Endothelial cell of umbilical vein (primary cell): ENCODE measurements around the gene NXN. TPM values are rescaled to one million over a fixed set of nuclear protein-coding genes. Genes with fewer than 3 reads are reported as not detected.

Experiments used
- BruUV-seq: library from RNA; stranded (reverse); fragments of 400-500 nt; replicated peaks from 2 replicates; lab custom pipeline; 2021; lab: Mats Ljungman, UMichigan
- CTCF ChIA-PET: fragments of 300-600, 350-600 bp; sonication (Branson Sonifier 250); formaldehyde crosslinking; loops from one replicate; lab custom pipeline; 2021; ENCODE audit warnings: antibody characterized with exemption, inconsistent platforms; lab: Charles Lee
- POLR2A ChIA-PET: fragments of 300-600, 350-600 bp; sonication (Branson Sonifier 250); formaldehyde crosslinking; loops from one replicate; lab custom pipeline; 2021; ENCODE audit warnings: antibody characterized with exemption, inconsistent platforms; lab: Charles Lee
- DNase-seq: peaks from one replicate; pipeline ENCODE4 v3.0.0-alpha.2; 2011; ENCODE audit warnings: low read depth, low spot score
- FAIRE-seq: peaks from 2 replicates; lab custom pipeline; 2011; peaks lifted over from hg19 to GRCh38; lab: Jason Lieb, UNC
- H2AFZ ChIP-seq: 2 replicates; pipeline ENCODE4 v1.6.0; 2012; ENCODE audit warnings: low read depth, low read length, control low read depth, inconsistent platforms
- H3K27ac ChIP-seq: 2 replicates; pipeline ENCODE4 v1.5.1; 2011; ENCODE audit warnings: low read depth, mild to moderate bottlenecking, control low read depth, low read length, moderate library complexity; ENCODE audit not compliant: insufficient read depth
- H3K27me3 ChIP-seq, 2 experiments: 2 replicates each; pipeline versions ENCODE4 v1.6.0 to v1.6.1; 2011; ENCODE audit warnings: low read length in 2 of 2, mixed read lengths in 1 of 2; ENCODE audit not compliant: control insufficient read depth in 2 of 2, insufficient read depth in 2 of 2
- H3K36me3 ChIP-seq, 2 experiments: 2 replicates in 1 of 2; 3 replicates in 1 of 2; pipeline ENCODE4 v1.5.1; 2011; ENCODE audit warnings: low read length in 2 of 2, mild to moderate bottlenecking in 1 of 2, moderate library complexity in 1 of 2; ENCODE audit not compliant: control insufficient read depth in 2 of 2, insufficient read depth in 2 of 2; ENCODE audit errors: extremely low read depth in 1 of 2
- H3K4me1 ChIP-seq: 3 replicates; pipeline ENCODE4 v1.5.1; 2011; ENCODE audit warnings: mild to moderate bottlenecking, low read length; ENCODE audit not compliant: control insufficient read depth, insufficient read depth; ENCODE audit errors: extremely low read depth
- H3K4me2 ChIP-seq: 2 replicates; pipeline ENCODE4 v1.6.1; 2011; ENCODE audit warnings: low read length, control low read depth, mixed read lengths; ENCODE audit not compliant: insufficient read depth
- H3K4me3 ChIP-seq, 3 experiments: fragments of 200-600 bp in 1 of 3; sonication (generic), shearing (Covaris generic) in 1 of 3; replicated peaks in 1 of 3; 2 replicates each; pipeline ENCODE4 v1.5.1; 2011 to 2016; ENCODE audit warnings: control low read depth in 3 of 3, low read length in 3 of 3, mild to moderate bottlenecking in 2 of 3, inconsistent platforms in 1 of 3, low read depth in 1 of 3, moderate library complexity in 1 of 3; ENCODE audit not compliant: insufficient read depth in 1 of 3
- H3K79me2 ChIP-seq: 2 replicates; pipeline ENCODE4 v1.6.0; 2012; ENCODE audit warnings: low read length, inconsistent platforms; ENCODE audit not compliant: control insufficient read depth, insufficient read depth
- H3K9ac ChIP-seq: replicated peaks from 2 replicates; pipeline ENCODE3; 2011; ENCODE audit warnings: low read length, control low read depth; ENCODE audit not compliant: insufficient read depth; ENCODE audit errors: extremely low read depth
- H3K9me1 ChIP-seq: replicated peaks from 3 replicates; pipeline ENCODE4 v1.6.0; 2011; ENCODE audit warnings: mild to moderate bottlenecking, low read length; ENCODE audit not compliant: control insufficient read depth, insufficient read depth; ENCODE audit errors: extremely low read depth
- H3K9me3 ChIP-seq: replicated peaks from 2 replicates; pipeline ENCODE4 v1.5.1; 2012; ENCODE audit warnings: low read length, inconsistent platforms; ENCODE audit not compliant: control insufficient read depth, insufficient read depth
- H4K20me1 ChIP-seq: replicated peaks from 2 replicates; pipeline ENCODE3; 2011; ENCODE audit warnings: mild to moderate bottlenecking, low read length; ENCODE audit not compliant: control insufficient read depth, insufficient read depth; ENCODE audit errors: extremely low read depth
- CTCF ChIP-seq, 2 donors: IDR thresholded peaks; 1 replicate in 1 of 2; 2 replicates in 1 of 2; pipeline ENCODE4 v1.5.1; 2011; ENCODE audit warnings: low read length in 2 of 2, mild to moderate bottlenecking in 2 of 2, moderate library complexity in 2 of 2, control low read depth in 1 of 2, inconsistent platforms in 1 of 2, low read depth in 1 of 2; ENCODE audit not compliant: insufficient read depth in 1 of 2; ENCODE audit errors: extremely low read depth in 1 of 2
- EZH2 ChIP-seq: IDR thresholded peaks from 2 replicates; pipeline ENCODE4 v1.6.1; 2012; ENCODE audit warnings: borderline replicate concordance, low read depth, mild to moderate bottlenecking, moderate library complexity, low read length, inconsistent platforms; ENCODE audit not compliant: severe bottlenecking
- FOS ChIP-seq: IDR thresholded peaks from 2 replicates; pipeline ENCODE4 v1.6.1; 2011; ENCODE audit warnings: mild to moderate bottlenecking, low read length, moderate library complexity, borderline replicate concordance; ENCODE audit not compliant: insufficient read depth
- GATA2 ChIP-seq: IDR thresholded peaks from 2 replicates; pipeline ENCODE4 v1.7.0; 2011; ENCODE audit warnings: low read depth, mild to moderate bottlenecking, moderate library complexity, mixed read lengths, low read length; ENCODE audit not compliant: insufficient read length, insufficient read depth
- JUN ChIP-seq: IDR thresholded peaks from 2 replicates; pipeline ENCODE4 v1.6.1; 2011; ENCODE audit warnings: borderline replicate concordance, low read depth; ENCODE audit not compliant: insufficient read length, insufficient read depth
- MAX ChIP-seq: IDR thresholded peaks from 2 replicates; pipeline ENCODE4 v1.6.1; 2011; ENCODE audit not compliant: insufficient read depth, insufficient read length
- MYC ChIP-seq: IDR thresholded peaks from one replicate; pipeline ENCODE4 v1.6.1; 2011; ENCODE audit warnings: mild to moderate bottlenecking, low read depth, low read length
- POLR2A ChIP-seq: IDR thresholded peaks from 2 replicates; pipeline ENCODE4 v1.6.1; 2012; ENCODE audit warnings: low read depth, mild to moderate bottlenecking, control low read depth, low read length
- POLR2AphosphoS5 ChIP-seq: IDR thresholded peaks from 2 replicates; pipeline ENCODE4 v1.6.1; 2012; ENCODE audit warnings: low read depth, mild to moderate bottlenecking, control low read depth, low read length, moderate library complexity; ENCODE audit not compliant: insufficient read depth
- dilution Hi-C: fragments of 300-500 bp; cut with MboI; formaldehyde crosslinking; loops from one replicate; pipeline ENCODE4 v1.15.0; 2019; ENCODE audit warnings: low sequenced_read_pairs; ENCODE audit not compliant: extremely low pct_ligation_motif_present
- intact Hi-C: fragments of 100-400 bp; cut with micrococcal nuclease; formaldehyde crosslinking; loops from one replicate; pipeline ENCODE4 v1.10.0; 2022
- polyA plus RNA-seq, 4 experiments: library from polyadenylated mRNA; depleted of rRNA in 3 of 4; stranded (reverse) in 3 of 4; unstranded in 1 of 4; fragments of >200 nt; gene quantifications; 2 replicates each; pipeline versions ENCODE4 v1.2.1 to v1.2.3, GENCODE V29; 2011 to 2012; ENCODE audit warnings: missing spikeins in 1 of 4
- total RNA-seq: library from RNA; stranded (reverse); gene quantifications from 2 replicates; pipeline ENCODE4 v1.2.3, GENCODE V29; 2021

The NXN gene
- total and polyA plus RNA-seq, 2 donors (not counting 3 experiments of a cell fraction or from before 2014, with no cell fraction given), result 69.5 to 77.3 TPM

GRCh38 chr17:935485-935884 lies 44.1 kb downstream of the NXN start:
- no peak for DNase-seq

More at GRCh38 chr17:935485-935884, 44.1 kb downstream of the NXN start:
- no peaks in the 10 kb centered on the region for H3K9me3 ChIP-seq
- H3K36me3 ChIP-seq, result peaks cover 0 to 2% of the 10 kb centered on the region in 2 experiments
- H3K27ac ChIP-seq, result no peak overlapping the region
- no peaks in the 10 kb centered on the region for H3K27me3 ChIP-seq
- no TSS peak for BruUV-seq
- POLR2A ChIA-PET, result no interaction called here
- peaks cover 11% of the 10 kb centered on the region for H3K4me1 ChIP-seq
- H2AFZ ChIP-seq, result no peak overlapping the region
- H3K4me3 ChIP-seq, result no peak overlapping the region
- H4K20me1 ChIP-seq, result no peaks in the 10 kb centered on the region
- intact Hi-C loops, result no loop called here
- no peak overlapping the region for H3K4me2 ChIP-seq
- H3K9me1 ChIP-seq, result no peaks in the 10 kb centered on the region
- FAIRE-seq, result no peak
- TF ChIP-seq FOS (no peak), MYC (no peak), POLR2A (no peak), MAX (no peak), JUN (no peak), GATA2 (no peak), POLR2AphosphoS5 (no peak), CTCF (IDR thresholded peaks at IDR 0.05; ENCODE audit: extremely low read depth in 1 of 2, insufficient read depth in 1 of 2, low read depth in 1 of 2, low read length in 2 of 2) (no peak), EZH2 (no peak)
- no peaks in the 10 kb centered on the region for H3K79me2 ChIP-seq
- CTCF ChIA-PET, result interaction anchor here (1.8 kb wide), 1 partner anchor 56 kb away, joined by 9 read pairs; no protein-coding TSS in a partner anchor
- H3K9ac ChIP-seq, result no peak overlapping the region
- dilution Hi-C loops, result no loop called here
